ENCODE measurements around the gene GJA1. TPM values are rescaled to one million over a fixed set of nuclear protein-coding genes. Genes with fewer than 3 reads are reported as not detected.

The GJA1 gene
- total and polyA plus RNA-seq, 2 donors (not counting 1 experiment from before 2014, with no cell fraction given): 77.8 to 209 TPM

- H3K27ac ChIP-seq (ENCODE audit: insufficient read depth, low read length): no peak overlapping the region
- no peak overlapping the region for H3K4me2 ChIP-seq (ENCODE audit: extremely low read depth, insufficient read depth, low read length)
- no peaks in the 10 kb centered on the region for H3K36me3 ChIP-seq (ENCODE audit: control insufficient read depth, insufficient read depth, low read length)
- H2AFZ ChIP-seq (ENCODE audit: low read length): no peak overlapping the region
- no peaks in the 10 kb centered on the region for H3K27me3 ChIP-seq (ENCODE audit: control insufficient read depth, insufficient read depth, low read length)
- no peaks in the 10 kb centered on the region for H3K4me1 ChIP-seq (ENCODE audit: control insufficient read depth, extremely low read depth, insufficient read depth, low read length)
- no peak overlapping the region for H3K4me3 ChIP-seq (replicated peaks in 1 of 4; ENCODE audit: control extremely low read depth in 1 of 4, insufficient read depth in 1 of 4, low read depth in 3 of 4, low read length in 4 of 4)
- H4K20me1 ChIP-seq (ENCODE audit: control insufficient read depth, extremely low read depth, insufficient read depth, low read length): no peaks in the 10 kb centered on the region
- no peaks in the 10 kb centered on the region for H3K9me3 ChIP-seq (ENCODE audit: control insufficient read depth, insufficient read depth, low read depth, low read length)
- peak in 1 of 2 donors; percentile 53 for DNase-seq (ENCODE audit: low read depth in 2 of 2)
- TF ChIP-seq EZH2 (IDR thresholded peaks at IDR 0.05; ENCODE audit: low read length, missing control alignments): no peak
- TF ChIP-seq, protein P1, sequence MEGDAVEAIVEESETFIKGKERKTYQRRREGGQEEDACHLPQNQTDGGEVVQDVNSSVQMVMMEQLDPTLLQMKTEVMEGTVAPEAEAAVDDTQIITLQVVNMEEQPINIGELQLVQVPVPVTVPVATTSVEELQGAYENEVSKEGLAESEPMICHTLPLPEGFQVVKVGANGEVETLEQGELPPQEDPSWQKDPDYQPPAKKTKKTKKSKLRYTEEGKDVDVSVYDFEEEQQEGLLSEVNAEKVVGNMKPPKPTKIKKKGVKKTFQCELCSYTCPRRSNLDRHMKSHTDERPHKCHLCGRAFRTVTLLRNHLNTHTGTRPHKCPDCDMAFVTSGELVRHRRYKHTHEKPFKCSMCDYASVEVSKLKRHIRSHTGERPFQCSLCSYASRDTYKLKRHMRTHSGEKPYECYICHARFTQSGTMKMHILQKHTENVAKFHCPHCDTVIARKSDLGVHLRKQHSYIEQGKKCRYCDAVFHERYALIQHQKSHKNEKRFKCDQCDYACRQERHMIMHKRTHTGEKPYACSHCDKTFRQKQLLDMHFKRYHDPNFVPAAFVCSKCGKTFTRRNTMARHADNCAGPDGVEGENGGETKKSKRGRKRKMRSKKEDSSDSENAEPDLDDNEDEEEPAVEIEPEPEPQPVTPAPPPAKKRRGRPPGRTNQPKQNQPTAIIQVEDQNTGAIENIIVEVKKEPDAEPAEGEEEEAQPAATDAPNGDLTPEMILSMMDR (conservative IDR thresholded peaks at IDR 0.05 in 1 of 2, IDR thresholded peaks at IDR 0.05 in 1 of 2; ENCODE audit: low read depth in 1 of 2, low read length in 2 of 2): no peak
- H3K9ac ChIP-seq (ENCODE audit: insufficient read depth, low read length): no peak overlapping the region
- H3K79me2 ChIP-seq (ENCODE audit: control insufficient read depth, insufficient read depth, low read length): no peaks in the 10 kb centered on the region
Measured at GRCh38 chr6:121491576-121491975, 56.1 kb downstream of the GJA1 start.

- H3K27ac ChIP-seq (ENCODE audit: insufficient read depth, low read length): no peak overlapping the region
- H3K4me2 ChIP-seq (ENCODE audit: extremely low read depth, insufficient read depth, low read length): no peak overlapping the region
- TF ChIP-seq, protein P1 (conservative IDR thresholded peaks at IDR 0.05 in 1 of 2, IDR thresholded peaks at IDR 0.05 in 1 of 2; ENCODE audit: low read depth in 1 of 2, low read length in 2 of 2): no peak
- no peak for TF ChIP-seq EZH2 (IDR thresholded peaks at IDR 0.05; ENCODE audit: low read length, missing control alignments)
- no peaks in the 10 kb centered on the region for H3K79me2 ChIP-seq (ENCODE audit: control insufficient read depth, insufficient read depth, low read length)
- no peaks in the 10 kb centered on the region for H3K36me3 ChIP-seq (ENCODE audit: control insufficient read depth, insufficient read depth, low read length)
- no peaks in the 10 kb centered on the region for H4K20me1 ChIP-seq (ENCODE audit: control insufficient read depth, extremely low read depth, insufficient read depth, low read length)
- H3K4me1 ChIP-seq (ENCODE audit: control insufficient read depth, extremely low read depth, insufficient read depth, low read length): no peaks in the 10 kb centered on the region
- H3K27me3 ChIP-seq (ENCODE audit: control insufficient read depth, insufficient read depth, low read length): no peaks in the 10 kb centered on the region
- peak in 1 of 2 donors; percentile 53 for DNase-seq (ENCODE audit: low read depth in 2 of 2)
- H3K9me3 ChIP-seq (ENCODE audit: control insufficient read depth, insufficient read depth, low read depth, low read length): no peaks in the 10 kb centered on the region
- H3K4me3 ChIP-seq (replicated peaks in 1 of 4; ENCODE audit: control extremely low read depth in 1 of 4, insufficient read depth in 1 of 4, low read depth in 3 of 4, low read length in 4 of 4): no peak overlapping the region
- no peak overlapping the region for H3K9ac ChIP-seq (ENCODE audit: insufficient read depth, low read length)
- no peak overlapping the region for H2AFZ ChIP-seq (ENCODE audit: low read length)
Measured at GRCh38 chr6:121492536-121492935, 57.1 kb downstream of the GJA1 start.

GRCh38 chr6:121497970-121498375 lies 62.5 kb downstream of the GJA1 start:
- Histone ChIP-seq H3K4me2 (ENCODE audit: extremely low read depth, insufficient read depth, low read length) (no peak overlapping the region), H3K4me3 (replicated peaks in 1 of 4; ENCODE audit: control extremely low read depth in 1 of 4, insufficient read depth in 1 of 4, low read depth in 3 of 4, low read length in 4 of 4) (no peak overlapping the region), H3K27me3 (ENCODE audit: control insufficient read depth, insufficient read depth, low read length) (no peaks in the 10 kb centered on the region), H2AFZ (ENCODE audit: low read length) (no peak overlapping the region), H4K20me1 (ENCODE audit: control insufficient read depth, extremely low read depth, insufficient read depth, low read length) (no peaks in the 10 kb centered on the region), H3K4me1 (ENCODE audit: control insufficient read depth, extremely low read depth, insufficient read depth, low read length) (no peaks in the 10 kb centered on the region), H3K9me3 (ENCODE audit: control insufficient read depth, insufficient read depth, low read depth, low read length) (no peaks in the 10 kb centered on the region), H3K79me2 (ENCODE audit: control insufficient read depth, insufficient read depth, low read length) (no peaks in the 10 kb centered on the region), H3K36me3 (ENCODE audit: control insufficient read depth, insufficient read depth, low read length) (no peaks in the 10 kb centered on the region), H3K27ac (ENCODE audit: insufficient read depth, low read length) (no peak overlapping the region), H3K9ac (ENCODE audit: insufficient read depth, low read length) (no peak overlapping the region)
- DNase-seq (ENCODE audit: low read depth in 2 of 2): peak; percentile 14 to 45
- TF ChIP-seq EZH2 (IDR thresholded peaks at IDR 0.05; ENCODE audit: low read length, missing control alignments): no peak
- TF ChIP-seq, protein P1 (conservative IDR thresholded peaks at IDR 0.05 in 1 of 2, IDR thresholded peaks at IDR 0.05 in 1 of 2; ENCODE audit: low read depth in 1 of 2, low read length in 2 of 2): no peak
